ENCODE data around the gene TMEM259. TPM values are rescaled to one million over a fixed set of nuclear protein-coding genes. Genes with fewer than 3 reads are reported as not detected.
A peak's percentile ranks its signal among the peaks of the same experiment; 100 is the strongest.

The TMEM259 gene
- total and polyA plus RNA-seq, 2 of the 13 experiments (the other 11 are each of a cell fraction or from before 2014, with no cell fraction given), result 64.7 to 164 TPM

GRCh38 chr19:1066251-1066747 lies 45.4 kb upstream of the TMEM259 start (continued):
- TF ChIP-seq ZNF609 (CRISPR knock-in tag; IDR thresholded peaks at IDR 0.05; ENCODE audit: borderline replicate concordance) (0 out of 2 replicates have a peak, but pooled peaks have one; percentile 48), GPBP1L1 (CRISPR knock-in tag; IDR thresholded peaks at IDR 0.05) (no peak), PREB (CRISPR knock-in tag; IDR thresholded peaks at IDR 0.05) (no peak), REXO4 (CRISPR knock-in tag; IDR thresholded peaks at IDR 0.05; ENCODE audit: borderline replicate concordance) (no peak), SKIL (CRISPR knock-in tag; IDR thresholded peaks at IDR 0.05; ENCODE audit: borderline replicate concordance) (no peak; the same call in 1 of the 2 replicates), ZFP36L1 (CRISPR knock-in tag; IDR thresholded peaks at IDR 0.05) (no peak), ZZZ3 (CRISPR knock-in tag; IDR thresholded peaks at IDR 0.05; ENCODE audit: borderline replicate concordance) (0 out of 2 replicates have a peak, but pooled peaks have one; percentile 53), HNF1A (IDR thresholded peaks at IDR 0.05; ENCODE audit: low read depth) (no peak), HNF1A (CRISPR knock-in tag; IDR thresholded peaks at IDR 0.05; ENCODE audit: borderline replicate concordance) (no peak), TOE1 (CRISPR knock-in tag; IDR thresholded peaks at IDR 0.05) (no peak), BRCA1 (CRISPR knock-in tag; IDR thresholded peaks at IDR 0.05) (no peak), MNT (IDR thresholded peaks at IDR 0.05) (no peak), ZNF841 (CRISPR knock-in tag; IDR thresholded peaks at IDR 0.05; ENCODE audit: borderline replicate concordance) (no peak)

All from HepG2 (cell line).